Tibial nerve (tissue), 4 donors: ENCODE data around the gene DOCK1.

ENCODE experiments used
- EP300 ChIP-seq, 2 donors: sonication (generic); formaldehyde crosslinking; IDR thresholded peaks; one replicate each; pipeline ENCODE4 v1.6.1; 2017; ENCODE audit warnings: antibody characterized with exemption in 2 of 2, mild to moderate bottlenecking in 1 of 2
- TF ChIP-seq, protein P1 (sequence below), 5 experiments: fragments of 200-600 bp in 3 of 5; fragments of 450-650 bp in 2 of 5; sonication (generic) in 3 of 5; IDR thresholded peaks; one replicate each; pipeline ENCODE4 v1.5.1; 2016 to 2019; ENCODE audit warnings: antibody characterized with exemption in 5 of 5, mild to moderate bottlenecking in 3 of 5, moderate library complexity in 2 of 5

DNA sequence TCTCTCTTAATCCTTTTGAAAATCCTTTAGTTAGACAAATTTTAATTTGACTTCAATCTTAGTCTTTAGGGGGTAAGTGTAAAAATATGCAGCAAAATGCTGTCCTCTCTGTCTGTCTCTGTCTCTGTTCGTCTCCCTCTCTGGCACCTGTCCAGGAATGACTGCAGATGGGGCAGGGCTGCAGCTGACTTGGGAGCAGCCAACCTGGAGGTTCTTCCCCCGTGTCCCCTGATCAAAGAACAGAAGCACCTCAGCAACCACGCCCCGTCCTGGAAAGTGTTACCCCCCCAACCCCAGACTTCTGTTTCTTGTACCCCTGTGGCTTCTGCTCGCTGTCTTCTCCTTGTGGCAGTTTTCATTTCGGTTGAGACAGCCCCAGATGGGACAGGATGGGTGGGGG, 502.3 kb downstream of the DOCK1 start:
- TF ChIP-seq, protein P1, sequence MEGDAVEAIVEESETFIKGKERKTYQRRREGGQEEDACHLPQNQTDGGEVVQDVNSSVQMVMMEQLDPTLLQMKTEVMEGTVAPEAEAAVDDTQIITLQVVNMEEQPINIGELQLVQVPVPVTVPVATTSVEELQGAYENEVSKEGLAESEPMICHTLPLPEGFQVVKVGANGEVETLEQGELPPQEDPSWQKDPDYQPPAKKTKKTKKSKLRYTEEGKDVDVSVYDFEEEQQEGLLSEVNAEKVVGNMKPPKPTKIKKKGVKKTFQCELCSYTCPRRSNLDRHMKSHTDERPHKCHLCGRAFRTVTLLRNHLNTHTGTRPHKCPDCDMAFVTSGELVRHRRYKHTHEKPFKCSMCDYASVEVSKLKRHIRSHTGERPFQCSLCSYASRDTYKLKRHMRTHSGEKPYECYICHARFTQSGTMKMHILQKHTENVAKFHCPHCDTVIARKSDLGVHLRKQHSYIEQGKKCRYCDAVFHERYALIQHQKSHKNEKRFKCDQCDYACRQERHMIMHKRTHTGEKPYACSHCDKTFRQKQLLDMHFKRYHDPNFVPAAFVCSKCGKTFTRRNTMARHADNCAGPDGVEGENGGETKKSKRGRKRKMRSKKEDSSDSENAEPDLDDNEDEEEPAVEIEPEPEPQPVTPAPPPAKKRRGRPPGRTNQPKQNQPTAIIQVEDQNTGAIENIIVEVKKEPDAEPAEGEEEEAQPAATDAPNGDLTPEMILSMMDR (IDR thresholded peaks at IDR 0.05): no peak
- TF ChIP-seq EP300 (IDR thresholded peaks at IDR 0.05): no peak
